Smooth muscle cell (in vitro differentiated cells): ENCODE results near the gene ITSN2. TPM values are rescaled to one million over a fixed set of nuclear protein-coding genes. Genes with fewer than 3 reads are reported as not detected.
"Not testable (repeated sequence)": the region's sequence is repeated elsewhere in the genome, so short reads cannot be mapped to it uniquely, and the experiment has no call there.

Experiments used
- DNase-seq: peaks from one replicate; lab custom pipeline; 2025; ENCODE audit not compliant: unreplicated experiment; lab: John Stamatoyannopoulos, UW
- H2AFZ ChIP-seq: fragments of 200-600 bp; sonication (generic); 2 replicates; pipeline ENCODE4 v1.6.0; 2016; ENCODE audit warnings: antibody characterized with exemption, low read depth, mild to moderate bottlenecking
- H3F3A ChIP-seq: fragments of 200-600 bp; sonication (generic); 2 replicates; pipeline ENCODE4 v1.6.0; 2017; ENCODE audit warnings: antibody characterized with exemption, low read depth
- H3K27ac ChIP-seq: fragments of 200-600 bp; sonication (generic); 2 replicates; pipeline ENCODE4 v1.5.1; 2016; ENCODE audit warnings: low read depth, mild to moderate bottlenecking
- H3K27me3 ChIP-seq: fragments of 200-600 bp; sonication (generic); 2 replicates; pipeline ENCODE4 v1.6.1; 2016; ENCODE audit warnings: low read depth, mild to moderate bottlenecking
- H3K36me3 ChIP-seq: fragments of 200-600 bp; sonication (generic); 2 replicates; pipeline ENCODE4 v1.5.1; 2016; ENCODE audit warnings: low read depth
- H3K4me1 ChIP-seq: fragments of 200-600 bp; sonication (generic); 2 replicates; pipeline ENCODE4 v1.5.1; 2016; ENCODE audit warnings: low read depth
- H3K4me2 ChIP-seq: fragments of 200-600 bp; sonication (generic); 2 replicates; pipeline ENCODE4 v1.6.0; 2016; ENCODE audit warnings: mild to moderate bottlenecking
- H3K4me3 ChIP-seq: fragments of 200-600 bp; sonication (generic); 2 replicates; pipeline ENCODE4 v1.5.1; 2016; ENCODE audit warnings: mild to moderate bottlenecking
- H3K79me2 ChIP-seq: fragments of 200-600 bp; sonication (generic); 2 replicates; pipeline ENCODE4 v1.6.0; 2016; ENCODE audit warnings: low read depth, mild to moderate bottlenecking
- H3K9ac ChIP-seq: fragments of 200-600 bp; sonication (generic); 2 replicates; pipeline ENCODE4 v1.6.0; 2016; ENCODE audit warnings: low read depth
- H3K9me3 ChIP-seq: fragments of 200-600 bp; sonication (generic); replicated peaks from 2 replicates; pipeline ENCODE4 v1.5.1; 2016; ENCODE audit warnings: low read depth
- H4K20me1 ChIP-seq: fragments of 200-600 bp; sonication (generic); 2 replicates; pipeline ENCODE4 v1.6.0; 2016; ENCODE audit warnings: low read depth
- WGBS: methylation state at CpG from one replicate; pipeline ENCODE4 v1.1.7; 2016; ENCODE audit warnings: low lambda C conversion rate; 5-methylcytosine and 5-hydroxymethylcytosine counted together
- polyA plus RNA-seq: library from polyadenylated mRNA; unstranded; fragments of >200 nt; fragmentation: Nextera tagmentation; extraction: Ambion mirVana; gene quantifications from 2 replicates; pipeline ENCODE4 v1.2.1, GENCODE V29; 2016
- total RNA-seq: library from RNA; depleted of rRNA; stranded (reverse); fragments of >200 nt; gene quantifications from 2 replicates; pipeline ENCODE4 v1.2.3, GENCODE V29; 2014
- TF ChIP-seq, protein P1 (sequence below): fragments of 200-600 bp; sonication (generic); IDR thresholded peaks from 2 replicates; pipeline ENCODE4 v1.5.1; 2017; ENCODE audit warnings: borderline replicate concordance, mild to moderate bottlenecking, antibody characterized with exemption; ENCODE audit not compliant: insufficient read depth, poor library complexity, severe bottlenecking

The ITSN2 gene
- total RNA-seq (19.6 and 28.4 TPM in 2 replicates), polyA plus RNA-seq (8.5 and 14.3 TPM in 2 replicates)

DNA sequence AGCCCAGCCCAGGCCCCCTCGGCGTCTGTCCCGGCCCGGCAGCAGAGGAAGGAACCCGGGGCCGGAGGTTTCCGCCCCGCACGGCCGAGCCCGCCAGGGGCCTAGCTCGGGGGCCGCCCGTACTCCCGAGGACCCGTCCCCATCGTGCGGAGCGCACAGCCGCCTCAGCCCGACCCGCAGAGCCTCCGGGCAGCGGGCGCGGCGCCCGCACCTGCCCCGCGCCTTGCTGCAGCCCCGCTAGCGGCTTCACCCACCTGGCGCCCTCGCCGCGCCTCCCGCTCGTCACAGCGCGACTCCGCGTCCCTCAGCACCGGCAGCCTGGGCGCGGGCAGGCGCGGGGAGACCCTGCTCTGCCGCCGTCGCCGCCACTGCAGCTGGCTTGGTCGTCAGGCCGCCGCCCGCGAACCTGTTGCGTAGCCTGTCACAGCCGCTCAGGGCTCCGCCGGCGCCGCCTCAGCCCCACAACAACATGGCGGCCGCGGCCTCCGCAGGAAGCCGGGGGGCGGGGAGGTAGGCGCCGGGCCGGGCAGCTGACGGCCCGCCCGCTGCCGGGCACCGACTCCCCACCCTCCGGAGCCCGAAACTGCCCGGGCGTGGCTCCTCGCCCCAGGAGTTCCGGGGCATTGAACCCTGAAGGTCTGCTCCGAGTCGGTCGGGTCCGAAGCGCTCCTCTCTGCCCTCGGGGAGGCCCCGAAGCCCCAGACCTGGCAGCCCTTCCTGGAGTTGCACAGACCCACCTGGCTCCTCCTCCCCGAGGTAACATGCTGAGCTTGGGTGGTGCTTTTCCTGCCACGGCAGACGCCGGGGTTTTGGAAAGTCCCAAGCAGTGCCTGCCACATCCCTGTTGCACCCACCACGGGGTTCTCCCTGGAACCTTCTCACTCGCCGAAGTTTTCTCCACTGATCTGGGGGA is at the start of gene ITSN2:
TSS of gene ITSN2 (minus strand) at position 487 of the 913 bp plus-strand sequence. CDS start 32,454 bp downstream, outside the sequence.
- peak within 1 kb of the TSS; percentile 75 for H3K9ac ChIP-seq
- H3K4me3 ChIP-seq = peak within 1 kb of the TSS; percentile 72
- DNase-seq = peak; percentile 38
- peak within 1 kb of the TSS; percentile 94 for H3K4me2 ChIP-seq
- peak within 1 kb of the TSS; percentile 23 for H3K27ac ChIP-seq
- H4K20me1 ChIP-seq = peaks cover 7% of the 10 kb centered on the region
- TF ChIP-seq, protein P1, sequence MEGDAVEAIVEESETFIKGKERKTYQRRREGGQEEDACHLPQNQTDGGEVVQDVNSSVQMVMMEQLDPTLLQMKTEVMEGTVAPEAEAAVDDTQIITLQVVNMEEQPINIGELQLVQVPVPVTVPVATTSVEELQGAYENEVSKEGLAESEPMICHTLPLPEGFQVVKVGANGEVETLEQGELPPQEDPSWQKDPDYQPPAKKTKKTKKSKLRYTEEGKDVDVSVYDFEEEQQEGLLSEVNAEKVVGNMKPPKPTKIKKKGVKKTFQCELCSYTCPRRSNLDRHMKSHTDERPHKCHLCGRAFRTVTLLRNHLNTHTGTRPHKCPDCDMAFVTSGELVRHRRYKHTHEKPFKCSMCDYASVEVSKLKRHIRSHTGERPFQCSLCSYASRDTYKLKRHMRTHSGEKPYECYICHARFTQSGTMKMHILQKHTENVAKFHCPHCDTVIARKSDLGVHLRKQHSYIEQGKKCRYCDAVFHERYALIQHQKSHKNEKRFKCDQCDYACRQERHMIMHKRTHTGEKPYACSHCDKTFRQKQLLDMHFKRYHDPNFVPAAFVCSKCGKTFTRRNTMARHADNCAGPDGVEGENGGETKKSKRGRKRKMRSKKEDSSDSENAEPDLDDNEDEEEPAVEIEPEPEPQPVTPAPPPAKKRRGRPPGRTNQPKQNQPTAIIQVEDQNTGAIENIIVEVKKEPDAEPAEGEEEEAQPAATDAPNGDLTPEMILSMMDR = no peak
- H2AFZ ChIP-seq = peak within 1 kb of the TSS; percentile 73
- WGBS = 3% methylated on average over 81 of the region's 96 CpGs
- H3K79me2 ChIP-seq = peaks cover 34% of the 10 kb centered on the region
- H3K36me3 ChIP-seq = no peaks in the 10 kb centered on the region
- H3K9me3 ChIP-seq = no peaks in the 10 kb centered on the region
- H3K4me1 ChIP-seq = no peaks in the 10 kb centered on the region
- no peaks in the 10 kb centered on the region for H3F3A ChIP-seq
- H3K27me3 ChIP-seq = no peaks in the 10 kb centered on the region

DNA sequence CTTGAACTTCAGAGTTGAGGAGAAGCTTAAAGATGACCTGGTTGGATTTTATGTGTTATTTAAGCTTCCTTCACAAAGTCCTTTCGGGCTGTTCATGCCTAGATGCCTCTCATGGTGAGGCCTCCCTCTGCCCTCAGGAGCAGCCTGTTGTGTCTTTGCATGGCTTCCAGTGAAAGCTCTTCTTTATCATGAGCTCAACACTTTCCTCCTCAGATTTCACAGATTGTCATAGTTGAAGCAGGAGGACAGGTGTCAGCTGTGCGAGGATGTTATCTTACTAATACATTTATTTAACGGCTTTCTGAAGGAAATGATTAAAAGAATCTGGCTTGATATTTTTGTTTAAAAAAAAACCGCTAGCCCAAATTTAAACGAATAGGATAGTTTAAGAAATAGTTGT is 48.8 kb upstream of the ITSN2 start:
- WGBS = 88% methylated on average over 5 of the region's 5 CpGs
- Histone ChIP-seq H3K4me3 (no peak overlapping the region), H3K4me1 (peaks cover 14% of the 10 kb centered on the region), H3K9ac (no peak overlapping the region), H3K79me2 (no peaks in the 10 kb centered on the region), H4K20me1 (no peaks in the 10 kb centered on the region), H3F3A (no peaks in the 10 kb centered on the region), H2AFZ (no peak overlapping the region), H3K4me2 (no peak overlapping the region), H3K27ac (no peak overlapping the region), H3K9me3 (no peaks in the 10 kb centered on the region), H3K36me3 (no peaks in the 10 kb centered on the region), H3K27me3 (no peaks in the 10 kb centered on the region)
- TF ChIP-seq, protein P1 = no peak
- no peak for DNase-seq

DNA sequence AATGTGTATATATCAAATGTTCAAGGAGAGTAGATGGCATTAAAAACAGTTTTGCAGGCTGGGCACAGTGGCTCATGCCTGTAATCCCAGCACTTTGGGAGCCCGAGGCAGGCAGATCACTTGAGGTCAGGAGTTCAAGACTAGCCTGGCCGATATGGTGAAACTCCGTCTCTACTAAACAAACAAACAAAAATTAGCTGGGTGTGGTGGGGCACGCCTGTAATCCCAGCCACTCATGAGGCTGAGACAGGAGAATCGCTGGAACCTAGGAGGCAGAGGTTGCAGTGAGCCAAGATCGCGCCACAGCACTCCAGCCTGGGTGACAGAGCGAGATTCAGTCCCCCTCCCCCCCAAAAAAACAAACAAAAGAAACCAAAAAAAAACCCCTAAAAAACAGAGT is 48.4 kb upstream of the ITSN2 start:
- not testable (repeated sequence) for H3K27ac ChIP-seq, H3K9me3 ChIP-seq, H3K36me3 ChIP-seq, H2AFZ ChIP-seq, H3K79me2 ChIP-seq, H3K9ac ChIP-seq, H3K4me2 ChIP-seq, H3F3A ChIP-seq, H4K20me1 ChIP-seq, H3K27me3 ChIP-seq, H3K4me3 ChIP-seq, DNase-seq
- H3K4me1 ChIP-seq = peaks cover 14% of the 10 kb centered on the region
- 92% methylated on average over 8 of the region's 8 CpGs for WGBS

DNA sequence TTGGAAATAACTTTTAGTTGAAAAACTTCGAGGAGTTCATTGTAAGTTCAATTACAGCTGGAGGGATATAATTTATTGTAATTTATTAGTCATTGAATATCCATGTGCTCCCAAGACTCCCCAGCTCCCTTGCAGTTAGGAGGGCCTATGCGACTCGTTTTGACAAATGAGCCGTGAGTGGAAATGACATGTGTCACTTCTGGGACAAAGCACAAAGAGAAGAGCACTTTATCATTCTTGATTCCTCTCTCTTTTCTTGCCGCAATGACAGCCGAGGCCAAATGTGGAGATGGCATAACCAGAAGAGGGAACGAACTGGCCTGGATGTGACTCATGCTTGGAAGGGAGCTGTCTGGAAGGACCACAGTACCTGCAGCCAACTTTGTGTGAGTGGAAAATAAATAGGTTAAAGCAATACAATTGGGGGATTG is 44.2 kb upstream of the ITSN2 start:
- Histone ChIP-seq H3K36me3 (no peaks in the 10 kb centered on the region), H2AFZ (no peak overlapping the region)
- no peak for DNase-seq

More for the DNA sequence above, 44.2 kb upstream of the ITSN2 start:
- TF ChIP-seq, protein P1 = no peak
- Histone ChIP-seq H3K9me3 (no peaks in the 10 kb centered on the region), H3K27ac (no peak overlapping the region), H3K4me1 (no peaks in the 10 kb centered on the region), H4K20me1 (no peaks in the 10 kb centered on the region), H3F3A (no peaks in the 10 kb centered on the region), H3K27me3 (no peaks in the 10 kb centered on the region), H3K79me2 (no peaks in the 10 kb centered on the region), H3K9ac (no peak overlapping the region), H3K4me2 (no peak overlapping the region), H3K4me3 (no peak overlapping the region)
- 81% methylated on average over 7 of the region's 7 CpGs for WGBS
